Stimulated activated CD8-positive, alpha-beta memory T cell treated with anti-CD3 and anti-CD28 coated beads, Interleukin-15, amount 100 ng/mL, for 24 hours (primary cell): Measurements from ENCODE around the gene ZDHHC19.
"Not testable (repeated sequence)": the region's sequence is repeated elsewhere in the genome, so short reads cannot be mapped to it uniquely, and the experiment has no call there.

ENCODE experiments used
- DNase-seq: peaks from one replicate; pipeline ENCODE4 v3.0.0-alpha.2; 2020; ENCODE audit warnings: low read depth

ZDHHC19 gene, protein sequence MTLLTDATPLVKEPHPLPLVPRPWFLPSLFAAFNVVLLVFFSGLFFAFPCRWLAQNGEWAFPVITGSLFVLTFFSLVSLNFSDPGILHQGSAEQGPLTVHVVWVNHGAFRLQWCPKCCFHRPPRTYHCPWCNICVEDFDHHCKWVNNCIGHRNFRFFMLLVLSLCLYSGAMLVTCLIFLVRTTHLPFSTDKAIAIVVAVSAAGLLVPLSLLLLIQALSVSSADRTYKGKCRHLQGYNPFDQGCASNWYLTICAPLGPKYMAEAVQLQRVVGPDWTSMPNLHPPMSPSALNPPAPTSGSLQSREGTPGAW

DNA sequence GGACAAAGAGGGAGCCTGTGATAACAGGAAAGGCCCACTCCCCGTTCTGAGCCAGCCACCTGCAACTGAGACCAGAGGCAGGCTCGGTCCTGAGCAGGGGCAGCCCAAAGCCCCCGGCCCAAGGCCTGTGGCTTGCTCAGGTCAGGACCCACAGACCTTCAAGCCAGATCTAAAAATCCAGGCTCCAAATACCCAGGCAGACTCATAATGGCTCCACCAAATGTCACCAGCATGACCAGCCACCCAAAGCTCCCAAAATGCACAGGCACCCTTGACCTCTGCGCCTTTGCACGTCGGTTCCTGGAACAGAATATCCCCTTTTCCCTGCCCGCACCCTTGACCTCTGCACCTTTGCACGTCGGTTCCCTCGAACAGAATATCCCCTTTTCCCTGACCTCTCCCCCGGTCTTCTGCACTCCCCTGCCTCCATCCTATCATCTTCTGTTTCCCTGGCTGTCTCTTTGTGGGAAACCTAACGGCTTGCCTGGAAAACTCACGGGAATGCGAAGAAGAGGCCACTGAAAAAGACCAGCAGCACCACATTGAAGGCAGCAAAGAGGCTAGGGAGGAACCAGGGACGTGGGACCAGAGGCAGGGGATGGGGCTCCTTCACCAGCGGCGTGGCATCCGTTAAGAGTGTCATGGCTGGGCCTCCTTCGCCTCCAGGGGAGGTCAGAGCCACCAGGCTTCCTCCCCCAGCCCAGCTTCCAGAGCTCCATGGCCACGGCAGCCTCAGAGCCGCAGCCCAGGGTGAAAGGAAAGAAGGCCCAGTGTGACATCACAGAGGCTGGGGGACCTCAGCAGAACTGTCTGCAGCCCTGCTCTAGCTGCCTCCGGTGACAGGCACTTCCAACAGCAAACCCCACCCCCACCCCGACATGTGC lies at the start of gene ZDHHC19:
Gene ZDHHC19, minus strand, starts transcription at position 728 of the 884 bp plus-strand sequence. Its CDS starts 85 bp downstream, at position 643.
- DNase-seq = no peak

DNA sequence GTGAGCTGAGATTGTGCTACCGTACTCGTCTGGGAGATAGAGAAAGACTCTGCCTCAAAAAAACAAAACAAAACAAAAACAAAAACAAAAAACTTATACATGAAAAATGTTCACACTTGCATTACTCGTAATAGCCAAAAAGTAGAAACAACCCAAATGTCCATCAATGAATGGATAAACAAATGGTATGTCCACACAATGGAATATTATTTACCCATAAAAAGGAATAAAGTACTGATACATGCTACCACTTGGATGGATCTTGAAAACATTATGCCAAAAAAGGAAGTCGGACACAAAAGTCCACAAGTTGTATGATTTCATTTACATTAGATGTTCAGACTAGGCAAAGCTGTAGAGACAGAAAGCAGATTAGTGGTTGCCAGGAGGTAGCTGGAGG lies 49.6 kb upstream of the ZDHHC19 start:
- no peak for DNase-seq

DNA sequence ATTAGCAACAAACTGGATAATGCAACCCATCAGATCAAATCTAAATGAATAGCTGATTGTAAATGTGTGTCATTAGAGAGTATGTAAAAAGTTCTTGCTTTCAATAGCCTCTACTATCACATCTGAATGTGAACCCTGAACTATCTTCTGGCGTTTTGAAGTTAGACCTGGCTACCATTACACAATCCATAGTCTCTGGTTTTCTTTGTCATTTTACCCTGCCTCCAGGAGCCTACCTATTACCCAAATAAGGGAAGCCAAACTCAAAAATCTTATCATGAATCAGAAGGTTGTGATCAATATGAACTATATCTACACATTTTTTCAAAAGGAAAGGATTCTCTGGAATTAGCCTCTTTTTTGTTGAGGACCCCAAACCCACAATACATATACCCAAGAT lies 44.6 kb upstream of the ZDHHC19 start:
- no peak for DNase-seq

DNA sequence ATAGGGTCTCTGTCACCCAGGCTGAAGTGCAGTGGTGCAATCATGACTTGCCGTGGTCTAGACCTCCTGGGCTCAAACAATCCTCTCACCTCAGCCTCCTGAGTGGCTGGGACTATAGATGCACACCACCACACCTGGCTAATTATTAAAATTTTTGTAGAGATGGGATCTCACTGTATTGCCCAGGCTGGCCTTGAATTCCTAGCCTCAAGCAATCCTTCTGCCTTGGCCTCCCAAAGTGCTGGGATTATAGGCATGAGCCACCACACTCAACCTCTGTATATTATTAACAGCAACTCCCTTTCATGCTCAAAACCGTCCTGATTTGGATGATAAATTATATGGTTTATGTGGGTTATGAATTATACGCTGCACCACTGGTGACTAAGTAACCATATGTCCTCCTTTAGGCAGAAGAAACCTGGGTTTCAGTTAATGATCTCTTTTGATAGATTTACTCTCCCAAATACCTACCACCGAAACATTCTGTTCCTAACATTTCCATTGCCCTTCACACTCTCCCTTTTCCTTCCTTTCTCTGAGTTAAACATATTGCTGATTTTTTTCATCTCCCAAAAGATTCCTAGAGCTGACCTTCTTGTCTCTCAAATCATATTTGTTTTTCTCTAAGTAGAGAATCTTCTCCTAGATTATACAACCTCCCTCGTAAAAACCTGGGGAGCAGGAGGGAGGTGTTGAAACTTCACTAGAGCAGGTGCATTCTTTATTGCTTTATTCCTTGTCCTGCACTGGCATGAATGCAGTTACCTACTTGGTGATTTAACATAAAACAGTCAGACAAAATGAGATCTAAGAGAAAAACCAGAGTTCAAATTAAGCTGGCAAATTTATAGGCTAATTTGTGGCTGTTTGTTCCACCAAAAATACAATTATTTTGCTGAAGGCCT lies 43.4 kb upstream of the ZDHHC19 start:
- no peak for DNase-seq

DNA sequence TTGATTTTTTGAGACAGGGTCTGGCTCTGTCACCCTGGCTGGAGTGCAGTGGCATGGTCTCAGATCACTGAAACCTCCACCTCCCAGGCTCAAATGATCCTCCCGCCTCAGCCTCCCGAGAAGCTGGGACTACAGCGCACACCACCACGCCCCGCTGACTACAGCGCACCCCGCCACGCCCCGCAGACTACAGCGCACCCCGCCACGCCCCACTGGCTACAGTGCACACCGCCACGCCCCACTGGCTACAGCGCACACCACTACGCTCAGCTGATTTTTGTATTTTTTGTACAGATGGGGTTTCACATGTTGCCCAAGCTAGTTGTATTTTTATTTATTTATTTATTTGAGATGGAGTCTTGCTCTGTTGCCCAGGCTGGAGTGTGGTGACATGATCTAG lies 40.7 kb upstream of the ZDHHC19 start:
- DNase-seq = no peak

DNA sequence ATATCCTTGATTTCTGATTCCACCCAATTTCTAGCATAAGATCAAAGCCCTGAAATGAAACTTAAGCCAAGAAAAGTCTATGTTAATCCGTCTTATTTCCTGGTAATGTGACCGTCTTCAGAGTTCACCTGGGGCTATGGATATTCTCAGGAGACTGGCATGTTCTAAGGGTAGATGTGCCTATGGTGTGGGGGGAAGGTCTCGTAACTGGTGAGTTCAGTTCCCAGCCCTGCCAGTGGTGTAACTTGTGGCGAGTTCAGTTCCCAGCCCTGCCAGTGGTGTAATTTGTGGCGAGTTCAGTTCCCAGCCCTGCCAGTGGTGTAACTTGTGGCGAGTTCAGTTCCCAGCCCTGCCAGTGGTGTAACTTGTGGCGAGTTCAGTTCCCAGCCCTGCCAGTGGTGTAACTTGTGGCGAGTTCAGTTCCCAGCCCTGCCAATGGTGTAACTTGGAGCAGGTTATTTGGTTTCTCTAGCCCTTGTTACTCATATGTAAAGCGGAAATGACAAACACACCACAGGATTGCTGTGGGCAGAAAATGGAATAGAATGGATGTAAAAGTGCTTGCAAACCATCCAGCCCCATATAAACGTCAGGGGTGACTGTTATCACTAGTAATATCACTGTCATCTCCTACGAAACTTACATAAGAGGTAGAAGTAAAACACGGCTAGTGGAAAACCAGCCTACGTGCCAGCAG lies 35.6 kb upstream of the ZDHHC19 start:
- no peak for DNase-seq

DNA sequence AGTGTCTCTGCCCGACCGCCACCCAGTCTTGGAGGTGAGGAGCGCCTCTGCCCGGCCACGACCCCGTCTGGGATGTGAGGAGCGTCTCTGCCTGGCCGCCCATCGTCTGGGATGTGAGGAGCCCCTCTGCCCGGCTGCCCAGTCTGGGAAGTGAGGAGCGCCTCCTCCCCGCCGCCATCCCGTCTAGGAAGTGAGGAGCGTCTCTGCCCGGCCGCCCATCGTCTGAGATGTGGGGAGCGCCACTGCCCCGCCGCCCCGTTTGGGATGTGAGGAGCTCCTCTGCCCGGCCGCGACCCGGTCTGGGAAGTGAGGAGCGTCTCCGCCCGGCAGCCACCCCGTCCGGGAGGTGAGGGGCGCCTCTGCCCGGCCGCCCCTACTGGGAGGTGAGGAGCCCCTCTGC lies 33.0 kb upstream of the ZDHHC19 start:
- DNase-seq = not testable (repeated sequence)

DNA sequence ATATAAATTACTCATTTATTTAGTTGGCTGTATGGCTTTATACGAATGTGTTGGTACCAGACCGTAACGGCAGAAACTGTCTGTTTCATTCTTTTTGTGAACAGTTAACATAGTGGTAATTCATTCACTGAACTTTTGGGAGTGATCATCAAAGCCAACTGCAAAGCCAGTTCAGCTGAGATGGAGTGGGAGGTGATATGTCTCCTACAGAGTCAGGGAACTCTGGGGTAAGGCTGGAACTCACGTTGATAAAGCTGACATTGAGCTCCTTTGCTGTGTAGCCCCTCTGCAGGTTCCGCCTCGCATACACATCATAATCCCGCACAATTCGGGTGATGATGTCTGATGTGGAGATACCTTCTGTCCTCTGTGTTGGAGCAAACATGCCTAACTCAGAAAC lies 30.5 kb upstream of the ZDHHC19 start:
- no peak for DNase-seq

DNA sequence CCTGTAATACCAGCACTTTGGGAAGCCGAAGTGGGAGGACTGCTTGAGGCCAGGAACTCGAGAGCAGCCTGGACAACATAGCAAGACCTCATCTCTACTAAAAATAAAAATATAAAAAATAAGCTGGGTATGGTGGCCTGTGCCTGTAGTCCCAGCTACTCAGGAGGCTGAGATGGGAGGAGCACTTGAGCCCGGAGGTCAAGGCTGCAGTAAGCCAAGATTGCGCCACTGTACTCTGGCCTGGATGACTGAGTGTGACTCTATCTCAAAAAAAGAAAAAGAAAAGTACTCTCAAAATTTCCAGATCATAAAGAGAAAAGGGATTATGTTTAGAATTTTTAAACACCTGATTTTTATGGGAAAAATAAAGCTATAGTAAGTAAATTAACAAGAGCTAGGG lies 29.2 kb upstream of the ZDHHC19 start:
- no peak for DNase-seq

DNA sequence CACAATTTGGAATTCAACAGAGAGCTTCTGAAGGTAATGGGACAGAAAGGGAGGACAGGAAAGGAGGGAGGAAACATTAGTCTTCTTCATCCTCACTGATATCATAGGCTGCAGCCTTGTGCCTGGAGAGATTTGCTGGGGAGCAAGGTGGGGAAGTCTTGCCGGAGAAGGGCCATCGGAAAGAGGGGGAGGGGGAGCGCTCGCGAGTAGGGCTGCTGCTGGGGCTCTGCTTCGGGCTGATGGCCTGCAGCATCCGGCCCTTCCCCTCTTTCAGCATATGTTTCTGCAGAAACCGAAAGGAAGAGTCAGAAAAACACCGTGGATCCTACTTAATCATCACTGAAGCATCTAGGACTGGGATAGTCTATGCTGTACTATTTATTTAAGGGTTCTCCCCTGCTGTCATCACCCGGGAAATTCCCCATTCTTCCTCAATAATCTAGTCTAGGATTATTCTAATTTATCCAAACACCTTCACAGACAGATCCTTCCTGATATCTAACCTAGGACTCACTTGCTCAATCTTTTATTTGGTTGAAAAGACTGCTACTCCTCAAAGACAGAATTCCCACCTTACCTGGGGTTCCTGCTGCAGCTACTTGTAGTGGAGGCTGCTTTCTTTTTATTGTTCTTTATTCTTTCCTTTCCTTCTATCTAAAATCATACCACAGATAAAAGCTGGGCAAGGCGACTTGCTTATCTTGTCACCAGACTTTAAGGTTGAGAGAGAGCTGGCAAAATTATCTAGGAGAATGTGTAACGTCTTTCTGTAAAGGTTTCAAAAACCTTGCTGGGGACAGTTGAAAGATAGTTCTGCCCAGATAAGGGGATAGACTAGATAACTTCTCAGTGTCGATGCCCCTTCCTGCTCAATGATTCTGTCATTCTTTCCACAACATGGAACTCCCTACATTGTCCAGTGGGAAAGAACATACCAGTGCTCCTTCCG lies 27.7 kb upstream of the ZDHHC19 start:
- DNase-seq = no peak

DNA sequence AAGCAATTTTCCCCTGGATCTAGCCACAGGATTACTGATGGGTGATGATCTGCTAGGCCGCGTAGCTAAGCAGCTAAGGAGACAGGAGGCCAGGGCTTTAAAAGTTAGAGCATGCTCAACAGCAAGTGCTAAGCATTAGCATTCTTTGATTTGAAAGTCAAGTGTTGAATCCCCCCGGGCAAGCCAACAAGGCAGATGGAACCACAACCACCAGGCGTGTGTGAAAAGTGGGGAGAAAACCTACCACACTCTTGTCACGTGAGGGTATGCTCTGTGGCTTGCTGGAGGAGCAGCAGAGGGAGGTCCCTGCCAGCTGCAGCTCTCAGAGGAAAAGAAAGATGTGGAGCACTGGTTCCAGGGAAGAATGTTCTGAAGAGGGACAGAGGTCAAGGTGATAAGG lies 26.0 kb upstream of the ZDHHC19 start:
- no peak for DNase-seq

DNA sequence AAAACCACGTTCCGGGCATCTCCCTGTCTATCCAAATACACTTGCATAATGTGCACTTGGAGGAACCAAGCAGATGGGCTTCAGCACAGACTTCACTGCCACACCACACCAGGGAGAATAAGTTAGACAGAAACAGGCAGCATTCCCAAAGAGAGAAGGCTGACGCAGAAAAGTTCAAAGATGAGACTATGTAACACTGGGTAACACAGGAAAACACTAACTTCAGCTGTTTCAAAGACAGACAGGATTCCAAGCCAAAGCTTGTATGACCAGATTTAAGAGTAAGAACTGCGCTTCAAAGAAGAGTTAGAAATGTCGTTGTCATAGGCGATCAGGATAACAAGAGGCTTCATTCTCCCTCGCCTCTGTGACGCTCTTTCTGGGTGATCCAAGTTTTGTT lies 25.0 kb upstream of the ZDHHC19 start:
- DNase-seq = no peak

DNA sequence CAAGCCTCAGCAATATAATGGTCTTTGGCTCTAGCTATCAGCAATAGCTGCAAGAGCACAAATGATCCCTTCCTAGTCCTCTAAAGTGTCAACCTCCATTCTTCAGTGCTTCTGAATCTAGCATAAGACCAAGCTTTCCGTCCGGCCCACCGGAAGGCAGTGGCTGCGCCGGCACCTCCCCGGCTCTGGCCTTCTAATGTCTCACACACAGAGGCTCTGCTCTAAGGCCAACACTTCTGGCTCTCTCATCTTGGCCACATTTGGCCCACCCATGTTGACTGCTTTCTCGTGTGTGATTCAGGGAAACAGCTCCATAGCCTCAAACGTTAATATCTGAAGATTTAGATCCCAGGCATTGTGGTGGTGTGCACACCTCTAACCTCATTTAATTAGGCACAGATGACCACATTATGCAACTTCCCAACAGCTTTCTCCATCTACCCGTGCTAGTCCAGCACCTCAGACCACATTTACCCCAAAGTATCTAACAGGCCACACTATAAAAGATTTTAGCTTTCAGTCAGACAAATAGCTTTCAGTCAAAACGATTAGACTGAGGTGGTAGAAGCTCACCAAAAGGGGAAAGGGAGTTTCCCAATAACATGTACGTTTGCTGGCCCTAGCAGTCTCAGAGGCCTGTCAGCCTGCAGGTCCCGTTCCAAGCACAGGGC lies 24.4 kb upstream of the ZDHHC19 start:
- no peak for DNase-seq

DNA sequence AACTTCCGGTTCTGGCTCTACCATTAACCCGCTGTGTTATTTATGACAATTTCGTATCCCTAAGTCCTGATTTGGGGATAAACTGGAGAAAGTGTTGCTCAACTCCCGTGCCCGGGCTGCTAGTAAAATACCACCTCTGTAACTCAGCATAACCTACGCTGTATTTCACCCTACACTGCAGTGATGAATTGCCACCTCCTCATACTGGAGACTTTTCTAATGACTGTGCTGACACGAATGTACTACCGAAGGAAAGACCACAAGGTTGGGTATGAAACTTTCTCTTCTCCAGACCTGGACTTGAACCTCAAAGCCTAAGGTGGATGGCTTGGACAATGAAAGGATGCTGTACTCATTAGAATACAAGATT lies 21.7 kb upstream of the ZDHHC19 start:
- DNase-seq = no peak

DNA sequence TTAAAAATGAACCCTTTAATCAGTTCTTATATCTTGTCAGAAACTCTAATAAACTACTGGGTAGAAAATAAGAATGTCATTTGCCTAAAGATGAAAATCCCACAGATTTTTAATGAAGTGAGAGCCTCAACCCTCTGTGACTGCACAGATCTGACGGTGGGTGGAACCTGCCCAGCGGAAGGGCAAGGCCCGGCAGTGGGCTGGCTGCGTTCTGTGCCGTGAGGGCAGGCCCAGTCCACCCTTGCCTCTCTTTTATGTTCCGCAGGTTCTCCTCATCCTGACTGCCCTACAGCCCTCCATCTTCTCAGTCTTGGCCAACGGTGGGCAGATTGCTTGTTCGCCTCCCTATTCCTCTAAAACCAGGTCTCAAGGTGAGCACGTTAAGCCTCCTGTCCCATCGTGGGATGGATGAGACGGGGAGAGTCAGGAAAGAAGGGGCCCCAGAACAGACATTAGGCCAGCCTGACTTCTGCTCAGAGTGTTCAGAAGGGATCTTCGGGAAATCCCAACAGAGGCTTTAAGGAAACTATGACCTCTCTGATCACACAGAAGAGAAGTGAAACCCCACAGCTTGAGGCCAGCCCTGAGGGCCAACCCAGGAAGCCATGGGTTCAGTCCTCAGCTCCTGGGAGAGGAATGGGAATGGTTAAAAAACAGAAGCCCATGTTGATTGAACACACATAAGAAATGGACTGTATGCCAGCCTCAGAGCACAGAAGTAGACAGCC lies 21.1 kb upstream of the ZDHHC19 start:
- no peak for DNase-seq

DNA sequence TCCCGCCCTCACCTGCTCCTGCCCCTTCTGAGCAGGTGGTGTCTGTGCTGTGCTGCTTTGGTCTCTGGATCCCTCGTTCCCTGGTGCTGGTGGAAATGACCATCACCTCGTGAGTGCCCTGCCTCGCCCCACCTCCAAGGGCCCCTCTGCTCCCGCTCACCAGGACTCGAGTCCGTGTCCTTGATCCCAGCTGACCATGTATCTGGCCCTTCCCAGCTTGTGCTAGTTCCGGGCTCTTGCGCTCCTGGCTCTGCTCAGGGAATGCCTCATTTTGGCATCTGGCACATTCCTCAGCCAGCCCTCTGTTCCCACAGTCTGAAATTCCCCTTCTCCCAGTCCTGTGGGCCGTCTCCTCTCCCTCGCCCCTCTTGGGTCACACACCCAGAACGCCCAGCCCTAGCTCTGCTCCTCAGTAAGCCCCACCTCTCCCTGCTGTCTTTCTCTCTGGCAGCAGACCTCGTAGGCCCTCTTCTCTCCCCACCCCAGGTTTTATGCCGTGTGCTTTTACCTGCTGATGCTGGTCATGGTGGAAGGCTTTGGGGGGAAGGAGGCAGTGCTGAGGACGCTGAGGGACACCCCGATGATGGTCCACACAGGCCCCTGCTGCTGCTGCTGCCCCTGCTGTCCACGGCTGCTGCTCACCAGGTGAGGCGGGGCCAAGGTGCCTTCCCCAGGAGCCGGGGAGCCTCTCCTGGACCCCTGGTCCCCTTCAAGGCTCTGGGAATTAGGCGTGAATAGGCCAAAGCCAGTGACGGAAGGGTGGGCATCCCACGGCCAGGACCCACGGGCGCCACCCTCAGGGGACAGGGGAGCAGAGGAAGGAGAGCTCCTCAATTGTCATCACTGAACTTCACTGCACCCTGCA lies 16.7 kb upstream of the ZDHHC19 start:
- DNase-seq = no peak

DNA sequence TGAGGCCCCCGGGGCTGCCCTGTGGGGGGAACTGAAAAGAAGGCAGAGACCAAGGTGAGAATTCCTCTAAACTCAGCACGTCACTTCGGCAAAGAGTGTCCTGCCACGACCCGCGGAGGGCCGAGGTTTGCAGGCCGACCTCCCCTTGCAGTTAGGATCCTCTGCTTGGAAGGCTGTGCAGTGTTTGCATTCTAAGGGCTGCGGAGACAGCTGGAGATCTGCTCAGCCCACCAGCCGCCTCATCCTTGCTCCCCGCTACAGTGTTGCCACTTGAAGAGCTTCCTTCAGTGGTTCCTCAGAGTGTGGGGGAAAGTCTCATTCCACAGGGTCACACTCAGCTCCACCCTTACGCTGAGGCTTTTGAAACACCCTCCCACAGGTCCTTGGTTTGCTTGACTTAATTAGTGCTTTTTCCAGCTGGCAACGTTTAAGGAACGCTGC lies 15.9 kb upstream of the ZDHHC19 start:
- no peak for DNase-seq

DNA sequence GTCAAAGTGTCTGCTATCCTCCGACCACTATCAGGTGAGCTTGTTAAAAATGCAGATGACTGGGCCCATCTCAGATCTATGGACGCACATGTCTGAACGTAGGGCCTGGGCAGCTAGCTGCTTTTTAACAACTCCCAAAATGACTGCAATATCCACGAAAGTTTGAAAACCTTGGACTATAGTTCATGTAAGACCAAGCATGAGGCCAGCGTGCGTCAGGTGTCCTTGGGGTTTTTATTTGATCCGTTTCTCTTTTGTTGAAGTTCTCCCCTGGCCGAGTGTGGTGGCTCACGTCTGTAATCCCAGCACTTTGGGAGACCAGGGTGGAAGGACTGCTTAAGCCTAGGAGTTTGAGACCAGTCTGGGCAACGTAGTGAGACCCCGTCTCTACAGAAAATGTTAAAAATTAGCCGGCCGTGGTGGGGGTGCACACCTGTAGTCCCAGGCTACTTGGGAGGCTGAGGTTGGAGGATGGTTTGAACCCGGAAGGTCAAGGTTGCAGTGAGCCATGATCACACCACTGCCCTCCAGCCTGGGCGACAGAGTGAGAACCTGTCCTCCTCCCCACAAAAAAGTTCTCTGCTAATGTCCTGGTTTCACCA lies 14.7 kb upstream of the ZDHHC19 start:
- DNase-seq = no peak
